Measurements from ENCODE around the gene BABAM2.

DNA sequence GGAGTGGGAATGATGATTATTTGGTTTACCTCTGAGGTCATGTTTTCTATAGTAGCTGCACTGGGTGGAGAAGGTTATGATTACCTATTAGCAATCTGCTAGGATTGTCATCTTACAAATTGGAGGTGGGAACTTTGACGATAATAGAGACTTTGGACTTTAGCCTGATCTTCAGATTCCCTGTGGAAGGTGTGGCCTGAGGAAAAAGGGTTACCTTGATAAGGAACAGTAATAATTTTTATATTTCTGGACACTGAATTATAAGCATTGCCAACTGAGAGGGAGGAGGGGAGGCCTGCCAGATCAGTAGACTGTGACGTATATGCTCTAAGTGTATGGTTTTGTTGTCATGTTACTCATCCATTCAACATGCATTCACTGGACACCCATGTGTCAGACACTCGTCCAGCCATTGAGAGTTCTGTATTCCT is 318.7 kb downstream of the BABAM2 start:
- TF ChIP-seq, protein P1, sequence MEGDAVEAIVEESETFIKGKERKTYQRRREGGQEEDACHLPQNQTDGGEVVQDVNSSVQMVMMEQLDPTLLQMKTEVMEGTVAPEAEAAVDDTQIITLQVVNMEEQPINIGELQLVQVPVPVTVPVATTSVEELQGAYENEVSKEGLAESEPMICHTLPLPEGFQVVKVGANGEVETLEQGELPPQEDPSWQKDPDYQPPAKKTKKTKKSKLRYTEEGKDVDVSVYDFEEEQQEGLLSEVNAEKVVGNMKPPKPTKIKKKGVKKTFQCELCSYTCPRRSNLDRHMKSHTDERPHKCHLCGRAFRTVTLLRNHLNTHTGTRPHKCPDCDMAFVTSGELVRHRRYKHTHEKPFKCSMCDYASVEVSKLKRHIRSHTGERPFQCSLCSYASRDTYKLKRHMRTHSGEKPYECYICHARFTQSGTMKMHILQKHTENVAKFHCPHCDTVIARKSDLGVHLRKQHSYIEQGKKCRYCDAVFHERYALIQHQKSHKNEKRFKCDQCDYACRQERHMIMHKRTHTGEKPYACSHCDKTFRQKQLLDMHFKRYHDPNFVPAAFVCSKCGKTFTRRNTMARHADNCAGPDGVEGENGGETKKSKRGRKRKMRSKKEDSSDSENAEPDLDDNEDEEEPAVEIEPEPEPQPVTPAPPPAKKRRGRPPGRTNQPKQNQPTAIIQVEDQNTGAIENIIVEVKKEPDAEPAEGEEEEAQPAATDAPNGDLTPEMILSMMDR (IDR thresholded peaks at IDR 0.05) = no peak
- TF ChIP-seq POLR2A (IDR thresholded peaks at IDR 0.05) = no peak

All from thyroid gland (tissue), 4 donors.